Fibroblast of the aortic adventitia (primary cell): ENCODE data around the gene ITGA11. TPM values are rescaled to one million over a fixed set of nuclear protein-coding genes. Genes with fewer than 3 reads are reported as not detected.

Source experiments
- DNase-seq: peaks from one replicate; pipeline ENCODE4 v3.0.0-alpha.2; 2010; ENCODE audit warnings: low read depth
- H3K4me3 ChIP-seq: 2 replicates; pipeline ENCODE4 v1.5.1; 2011; ENCODE audit warnings: low read depth, mild to moderate bottlenecking, control low read depth, low read length, moderate library complexity
- total RNA-seq: library from RNA; depleted of rRNA; stranded (reverse); fragments of >200 nt; gene quantifications from 2 replicates; pipeline ENCODE4 v1.2.3, GENCODE V29; 2012; ENCODE audit warnings: low replicate concordance
- TF ChIP-seq, protein P1 (sequence below): IDR thresholded peaks from 2 replicates; pipeline ENCODE4 v1.5.1; 2011; ENCODE audit warnings: mild to moderate bottlenecking, low read length, control low read depth, inconsistent platforms; ENCODE audit not compliant: insufficient read depth

The ITGA11 gene
- total RNA-seq, 1 donor: 81.1 TPM

DNA sequence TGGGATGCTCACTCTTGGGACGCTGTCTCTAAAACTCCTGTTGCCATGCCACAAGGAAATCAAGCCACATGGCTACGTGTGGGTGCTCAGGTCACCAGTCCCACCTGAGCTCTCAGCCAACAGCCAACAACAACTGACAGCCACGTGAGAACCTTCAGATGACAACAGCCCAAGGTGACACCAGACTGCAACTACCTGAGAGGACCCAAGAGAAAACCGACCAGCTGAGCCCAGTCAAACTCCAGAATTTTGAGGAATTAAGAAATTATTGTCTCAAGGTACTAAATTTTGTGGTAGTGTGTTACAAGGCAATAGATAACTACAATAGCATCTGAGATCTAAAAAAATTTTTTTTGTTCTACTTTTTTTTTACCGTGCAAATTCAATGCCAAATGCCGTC is 75.2 kb downstream of the ITGA11 start:
- TF ChIP-seq, protein P1, sequence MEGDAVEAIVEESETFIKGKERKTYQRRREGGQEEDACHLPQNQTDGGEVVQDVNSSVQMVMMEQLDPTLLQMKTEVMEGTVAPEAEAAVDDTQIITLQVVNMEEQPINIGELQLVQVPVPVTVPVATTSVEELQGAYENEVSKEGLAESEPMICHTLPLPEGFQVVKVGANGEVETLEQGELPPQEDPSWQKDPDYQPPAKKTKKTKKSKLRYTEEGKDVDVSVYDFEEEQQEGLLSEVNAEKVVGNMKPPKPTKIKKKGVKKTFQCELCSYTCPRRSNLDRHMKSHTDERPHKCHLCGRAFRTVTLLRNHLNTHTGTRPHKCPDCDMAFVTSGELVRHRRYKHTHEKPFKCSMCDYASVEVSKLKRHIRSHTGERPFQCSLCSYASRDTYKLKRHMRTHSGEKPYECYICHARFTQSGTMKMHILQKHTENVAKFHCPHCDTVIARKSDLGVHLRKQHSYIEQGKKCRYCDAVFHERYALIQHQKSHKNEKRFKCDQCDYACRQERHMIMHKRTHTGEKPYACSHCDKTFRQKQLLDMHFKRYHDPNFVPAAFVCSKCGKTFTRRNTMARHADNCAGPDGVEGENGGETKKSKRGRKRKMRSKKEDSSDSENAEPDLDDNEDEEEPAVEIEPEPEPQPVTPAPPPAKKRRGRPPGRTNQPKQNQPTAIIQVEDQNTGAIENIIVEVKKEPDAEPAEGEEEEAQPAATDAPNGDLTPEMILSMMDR: no peak
- no peak overlapping the region for H3K4me3 ChIP-seq
- DNase-seq: no peak

DNA sequence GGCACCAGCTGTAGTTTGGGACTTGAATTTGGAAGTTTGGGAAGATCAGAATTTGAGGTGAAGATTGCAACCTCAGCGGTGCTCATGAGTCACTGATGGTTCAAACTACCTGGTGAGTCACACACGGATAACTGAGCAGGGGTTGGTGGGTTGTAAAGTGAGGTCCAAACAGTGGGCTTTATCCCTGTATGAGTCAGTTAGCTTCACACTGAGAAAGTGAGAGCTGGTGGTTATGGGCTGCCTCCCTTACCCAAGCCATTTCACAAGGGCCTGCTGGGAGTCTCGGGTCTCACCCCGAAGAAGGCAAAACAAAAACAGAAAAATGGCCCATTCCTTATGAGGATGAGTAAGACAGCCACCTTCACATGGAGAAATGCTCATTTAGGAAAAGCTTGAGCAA is 77.0 kb downstream of the ITGA11 start:
- TF ChIP-seq, protein P1: no peak

DNA sequence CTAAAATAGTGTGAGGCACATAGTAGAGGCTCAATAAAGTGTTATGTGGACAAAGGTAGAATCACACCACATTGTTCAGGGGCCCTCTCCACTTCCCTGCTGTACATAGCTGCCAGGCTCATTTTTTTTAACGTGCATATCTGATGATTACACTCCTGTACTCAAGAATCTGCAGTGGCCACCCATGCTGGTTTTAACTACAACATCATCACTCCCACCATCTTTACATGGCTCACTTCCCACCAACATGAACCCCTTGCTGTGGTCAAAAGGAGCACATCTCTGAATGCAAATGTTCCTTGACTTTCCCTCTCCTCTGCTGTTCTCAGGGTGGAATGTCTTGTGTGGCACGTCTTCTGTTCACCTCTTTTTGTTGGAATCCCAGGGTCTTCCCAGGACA is 77.7 kb downstream of the ITGA11 start:
- TF ChIP-seq, protein P1: no peak
- H3K4me3 ChIP-seq: no peak overlapping the region
- no peak for DNase-seq

More for the DNA sequence above, 77.0 kb downstream of the ITGA11 start:
- H3K4me3 ChIP-seq: no peak overlapping the region
- DNase-seq: peak; percentile 82

DNA sequence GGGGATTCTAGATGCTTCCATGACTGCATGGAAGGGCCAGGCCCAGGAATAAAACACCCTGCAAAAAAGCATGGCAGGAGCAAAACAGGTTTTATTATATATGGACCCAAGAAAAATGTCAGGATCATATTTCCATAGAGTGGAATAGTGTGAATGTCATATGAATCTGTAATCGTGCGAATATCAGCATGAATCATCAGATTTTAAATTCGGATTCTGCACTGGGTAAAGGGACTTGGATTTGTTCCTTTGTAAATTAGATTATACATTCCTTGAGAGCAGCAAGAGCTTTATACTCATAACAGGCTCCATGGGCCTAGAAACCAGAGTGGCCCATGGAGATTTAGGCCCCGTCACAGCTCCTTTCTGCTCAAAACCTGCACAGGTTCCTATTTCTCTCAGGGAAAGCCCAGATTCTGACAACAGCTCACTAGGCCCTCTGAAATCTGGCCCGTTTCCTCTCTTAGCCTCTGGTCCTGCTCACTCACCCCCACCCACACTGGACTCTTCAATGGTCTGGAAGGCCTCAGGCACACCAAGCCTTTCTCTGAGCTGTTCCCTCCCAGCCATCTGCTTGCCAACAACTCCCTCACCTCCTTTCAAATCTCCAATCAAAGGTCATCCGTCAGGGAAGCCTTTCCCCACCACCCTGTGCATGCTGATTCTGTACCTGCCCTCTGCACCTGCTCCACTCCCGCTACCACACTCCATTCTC is 78.4 kb downstream of the ITGA11 start:
- DNase-seq: peak; percentile 63
- TF ChIP-seq, protein P1: no peak
- no peak overlapping the region for H3K4me3 ChIP-seq

DNA sequence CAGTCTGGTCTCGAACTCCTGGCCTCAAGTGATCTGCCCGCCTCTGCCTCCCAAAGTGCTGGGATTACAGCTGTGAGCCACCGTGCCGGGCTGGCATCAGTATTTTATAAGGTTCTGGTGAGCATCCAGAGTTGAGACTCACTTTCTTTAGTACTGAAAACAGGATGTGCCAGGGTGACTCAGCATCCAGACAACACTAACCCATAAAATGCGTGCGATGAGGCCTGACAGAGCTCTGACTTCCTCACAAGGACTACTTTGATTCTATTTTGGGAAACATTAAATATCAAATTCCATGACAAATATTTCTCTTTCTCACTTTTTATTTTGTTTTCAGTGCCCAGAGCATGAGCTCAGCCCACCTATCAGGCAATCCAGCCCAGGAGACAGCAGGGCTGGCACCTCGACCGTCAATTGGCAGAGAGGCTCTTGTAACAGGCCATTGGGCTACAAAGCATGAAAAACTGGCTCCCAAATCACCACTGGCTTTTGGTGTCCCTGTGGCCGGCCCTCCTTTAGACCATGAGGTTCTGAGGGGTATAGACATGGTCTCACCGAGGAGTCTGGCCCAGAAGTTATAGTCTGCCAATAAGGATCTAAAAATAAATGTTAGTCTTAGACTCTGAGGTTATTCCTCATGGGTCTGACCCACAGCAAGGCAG is 79.4 kb downstream of the ITGA11 start:
- TF ChIP-seq, protein P1: no peak
- H3K4me3 ChIP-seq: no peak overlapping the region
- peak; percentile 96 for DNase-seq

DNA sequence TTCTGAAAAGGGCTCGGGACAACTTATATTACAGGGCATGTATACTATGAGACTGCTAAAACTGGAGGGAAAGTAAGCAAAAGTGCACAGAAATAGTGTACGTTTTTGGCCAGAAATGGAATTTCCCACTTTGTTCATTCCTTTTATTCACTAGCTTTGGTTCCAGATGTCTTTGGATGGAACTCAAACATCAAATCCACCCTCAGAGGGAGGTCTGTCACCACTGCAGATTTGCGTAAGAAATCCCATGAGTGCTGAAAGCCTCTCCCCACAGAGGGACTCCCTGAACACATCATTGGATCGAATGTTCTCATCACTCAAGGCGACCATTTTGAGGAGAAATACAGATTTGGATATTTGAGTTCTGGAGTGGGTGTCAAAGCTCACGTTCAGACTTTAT is 82.8 kb downstream of the ITGA11 start:
- H3K4me3 ChIP-seq: no peak overlapping the region
- DNase-seq: no peak
- TF ChIP-seq, protein P1: no peak

DNA sequence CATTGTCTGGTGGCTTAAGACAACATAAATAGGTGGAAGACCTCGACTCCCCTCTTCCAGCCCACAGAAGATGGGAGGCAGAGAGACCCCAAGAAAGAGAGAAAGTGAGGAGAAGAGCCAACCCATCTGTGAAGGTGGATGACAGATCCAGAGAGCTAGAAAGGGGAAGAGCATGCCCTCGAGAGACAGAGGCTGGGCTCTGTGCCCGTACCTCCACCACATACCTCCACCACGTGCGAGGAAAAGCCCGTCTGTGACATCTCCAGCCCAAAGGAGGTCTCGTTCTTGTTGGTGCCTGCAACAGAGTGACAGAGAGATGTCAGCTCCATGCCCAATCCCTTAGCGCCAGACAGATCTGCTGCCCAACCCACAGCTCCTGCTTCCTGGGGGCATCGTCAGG is 83.4 kb downstream of the ITGA11 start:
- DNase-seq: no peak
- TF ChIP-seq, protein P1: no peak
- no peak overlapping the region for H3K4me3 ChIP-seq
